GM12865 (cell line): ENCODE data around the gene RAD51.

Experiments used
- DNase-seq: peaks from one replicate; pipeline ENCODE4 v3.0.0; 2010; ENCODE audit warnings: low read depth
- H3K4me3 ChIP-seq: 2 replicates; pipeline ENCODE4 v1.5.1; 2011; ENCODE audit warnings: mild to moderate bottlenecking, low read depth, low read length, control low read depth
- TF ChIP-seq, protein P1 (sequence below): IDR thresholded peaks from 2 replicates; pipeline ENCODE4 v1.5.1; 2011; ENCODE audit warnings: low read length, control low read depth, low read depth, inconsistent platforms; ENCODE audit not compliant: insufficient read depth; ENCODE audit errors: missing control alignments

RAD51 gene

GRCh38 chr15:40722354-40722753 lies 27.4 kb downstream of the RAD51 start:
- TF ChIP-seq, protein P1, sequence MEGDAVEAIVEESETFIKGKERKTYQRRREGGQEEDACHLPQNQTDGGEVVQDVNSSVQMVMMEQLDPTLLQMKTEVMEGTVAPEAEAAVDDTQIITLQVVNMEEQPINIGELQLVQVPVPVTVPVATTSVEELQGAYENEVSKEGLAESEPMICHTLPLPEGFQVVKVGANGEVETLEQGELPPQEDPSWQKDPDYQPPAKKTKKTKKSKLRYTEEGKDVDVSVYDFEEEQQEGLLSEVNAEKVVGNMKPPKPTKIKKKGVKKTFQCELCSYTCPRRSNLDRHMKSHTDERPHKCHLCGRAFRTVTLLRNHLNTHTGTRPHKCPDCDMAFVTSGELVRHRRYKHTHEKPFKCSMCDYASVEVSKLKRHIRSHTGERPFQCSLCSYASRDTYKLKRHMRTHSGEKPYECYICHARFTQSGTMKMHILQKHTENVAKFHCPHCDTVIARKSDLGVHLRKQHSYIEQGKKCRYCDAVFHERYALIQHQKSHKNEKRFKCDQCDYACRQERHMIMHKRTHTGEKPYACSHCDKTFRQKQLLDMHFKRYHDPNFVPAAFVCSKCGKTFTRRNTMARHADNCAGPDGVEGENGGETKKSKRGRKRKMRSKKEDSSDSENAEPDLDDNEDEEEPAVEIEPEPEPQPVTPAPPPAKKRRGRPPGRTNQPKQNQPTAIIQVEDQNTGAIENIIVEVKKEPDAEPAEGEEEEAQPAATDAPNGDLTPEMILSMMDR: no peak
- no peak overlapping the region for H3K4me3 ChIP-seq
- DNase-seq: no peak

GRCh38 chr15:40722934-40723333 lies 28.0 kb downstream of the RAD51 start:
- DNase-seq: no peak
- TF ChIP-seq, protein P1: no peak
- no peak overlapping the region for H3K4me3 ChIP-seq

GRCh38 chr15:40723919-40724318 lies 28.9 kb downstream of the RAD51 start:
- TF ChIP-seq, protein P1: no peak
- DNase-seq: no peak
- H3K4me3 ChIP-seq: no peak overlapping the region

DNA sequence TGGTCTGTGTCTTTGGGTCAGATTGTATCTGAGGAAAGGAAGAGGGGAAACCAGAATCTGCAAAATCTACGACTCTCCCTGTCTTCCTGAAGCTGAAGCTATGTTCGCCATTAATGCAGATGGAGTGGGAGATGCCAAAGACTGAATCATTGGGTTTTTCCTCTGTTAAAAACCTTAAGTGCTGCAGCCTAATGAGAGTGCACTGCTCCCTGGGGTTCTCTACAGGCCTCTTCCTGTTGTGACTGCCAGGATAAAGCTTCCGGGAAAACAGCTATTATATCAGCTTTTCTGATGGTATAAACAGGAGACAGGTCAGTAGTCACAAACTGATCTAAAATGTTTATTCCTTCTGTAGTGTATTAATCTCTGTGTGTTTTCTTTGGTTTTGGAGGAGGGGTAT lies 36.1 kb downstream of the RAD51 start:
- TF ChIP-seq, protein P1: no peak
- H3K4me3 ChIP-seq: no peak overlapping the region
- DNase-seq: no peak

DNA sequence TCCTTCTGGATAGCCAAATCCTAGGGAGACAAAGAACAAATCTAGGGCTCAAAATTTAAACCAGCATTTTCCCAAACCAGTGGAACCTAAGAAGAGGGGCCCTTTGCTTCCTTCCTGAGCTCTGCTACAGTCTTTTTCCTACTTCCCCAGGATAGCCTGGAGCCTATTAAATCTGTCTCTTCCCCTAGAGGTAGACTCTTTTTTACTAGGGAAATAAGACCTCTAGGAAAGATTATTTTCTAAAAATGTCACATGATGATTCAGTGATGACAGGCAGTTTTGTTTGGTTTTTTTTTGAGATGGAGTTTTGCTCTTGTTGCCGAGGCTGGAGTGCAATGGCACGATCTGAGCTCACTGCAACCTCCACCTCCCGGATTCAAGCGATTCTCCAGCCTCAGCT lies 41.6 kb downstream of the RAD51 start:
- DNase-seq: no peak
- H3K4me3 ChIP-seq: no peak overlapping the region
- TF ChIP-seq, protein P1: no peak

- TF ChIP-seq, protein P1: no peak
- no peak for DNase-seq
- no peak overlapping the region for H3K4me3 ChIP-seq
Observed at GRCh38 chr15:40737048-40737447, 42.1 kb downstream of the RAD51 start.

- DNase-seq: no peak
- no peak overlapping the region for H3K4me3 ChIP-seq
- TF ChIP-seq, protein P1: no peak
Observed at GRCh38 chr15:40739047-40739446, 44.1 kb downstream of the RAD51 start.
